ENCODE measurements around the gene KCNN3. TPM values are rescaled to one million over a fixed set of nuclear protein-coding genes. Genes with fewer than 3 reads are reported as not detected.

The KCNN3 gene
- total and polyA plus RNA-seq, 2 of the 8 experiments (the other 6 are each of a cell fraction or from before 2014, with no cell fraction given), result 2.8 to 3.7 TPM

- TF ChIP-seq KDM4A (IDR thresholded peaks at IDR 0.05; ENCODE audit: low read depth, low read length, severe bottlenecking) (no peak), USF2 (IDR thresholded peaks at IDR 0.05; ENCODE audit: low read length) (no peak), KDM1A (IDR thresholded peaks at IDR 0.05; ENCODE audit: borderline replicate concordance, low read length) (no peak), RFX5 (IDR thresholded peaks at IDR 0.05; ENCODE audit: borderline replicate concordance, low read depth, low read length) (no peak)
Observed at GRCh38 chr1:154867841-154868605, 2.1 kb downstream of the KCNN3 start (continued).
